GM12891 (cell line): ENCODE data around the gene RAPGEF5.

Experiments
- POLR2A ChIP-seq: IDR thresholded peaks from 2 replicates; pipeline ENCODE4 v1.6.1; 2011; ENCODE audit warnings: low read depth, low read length, control low read depth
- POLR2AphosphoS5 ChIP-seq: IDR thresholded peaks from 2 replicates; pipeline ENCODE4 v1.6.1; 2011; ENCODE audit warnings: low read depth, low read length, control low read depth

DNA sequence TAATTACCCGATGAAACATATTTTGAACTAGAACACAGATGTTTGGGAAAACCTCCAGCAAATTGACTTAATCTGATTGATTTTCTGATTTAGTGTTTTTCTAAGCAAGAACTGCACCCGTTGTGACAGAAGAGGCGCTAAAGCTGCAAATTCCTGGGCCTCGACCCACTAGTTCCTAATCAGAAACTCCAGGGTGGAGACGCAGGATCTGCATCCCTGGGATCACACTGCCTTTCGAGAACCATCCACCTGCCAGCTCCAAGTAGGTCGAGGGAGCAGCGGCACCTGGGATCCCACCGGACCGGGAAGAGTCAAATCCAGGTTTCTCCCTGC, 274.4 kb downstream of the RAPGEF5 start:
- TF ChIP-seq POLR2A (no peak), POLR2AphosphoS5 (no peak)
